Activated CD8-positive, alpha-beta memory T cell treated with anti-CD3 and anti-CD28 coated beads for 48 hours (primary cell): ENCODE data around the gene PLS3.
"Not testable (repeated sequence)": the region's sequence is repeated elsewhere in the genome, so short reads cannot be mapped to it uniquely, and the experiment has no call there.

ENCODE experiments used
- DNase-seq, 3 experiments: peaks; one replicate each; pipeline ENCODE4 v3.0.0-alpha.2; 2020; ENCODE audit warnings: low read depth in 2 of 3, low spot score in 2 of 3

PLS3 gene, protein sequence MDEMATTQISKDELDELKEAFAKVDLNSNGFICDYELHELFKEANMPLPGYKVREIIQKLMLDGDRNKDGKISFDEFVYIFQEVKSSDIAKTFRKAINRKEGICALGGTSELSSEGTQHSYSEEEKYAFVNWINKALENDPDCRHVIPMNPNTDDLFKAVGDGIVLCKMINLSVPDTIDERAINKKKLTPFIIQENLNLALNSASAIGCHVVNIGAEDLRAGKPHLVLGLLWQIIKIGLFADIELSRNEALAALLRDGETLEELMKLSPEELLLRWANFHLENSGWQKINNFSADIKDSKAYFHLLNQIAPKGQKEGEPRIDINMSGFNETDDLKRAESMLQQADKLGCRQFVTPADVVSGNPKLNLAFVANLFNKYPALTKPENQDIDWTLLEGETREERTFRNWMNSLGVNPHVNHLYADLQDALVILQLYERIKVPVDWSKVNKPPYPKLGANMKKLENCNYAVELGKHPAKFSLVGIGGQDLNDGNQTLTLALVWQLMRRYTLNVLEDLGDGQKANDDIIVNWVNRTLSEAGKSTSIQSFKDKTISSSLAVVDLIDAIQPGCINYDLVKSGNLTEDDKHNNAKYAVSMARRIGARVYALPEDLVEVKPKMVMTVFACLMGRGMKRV

DNA sequence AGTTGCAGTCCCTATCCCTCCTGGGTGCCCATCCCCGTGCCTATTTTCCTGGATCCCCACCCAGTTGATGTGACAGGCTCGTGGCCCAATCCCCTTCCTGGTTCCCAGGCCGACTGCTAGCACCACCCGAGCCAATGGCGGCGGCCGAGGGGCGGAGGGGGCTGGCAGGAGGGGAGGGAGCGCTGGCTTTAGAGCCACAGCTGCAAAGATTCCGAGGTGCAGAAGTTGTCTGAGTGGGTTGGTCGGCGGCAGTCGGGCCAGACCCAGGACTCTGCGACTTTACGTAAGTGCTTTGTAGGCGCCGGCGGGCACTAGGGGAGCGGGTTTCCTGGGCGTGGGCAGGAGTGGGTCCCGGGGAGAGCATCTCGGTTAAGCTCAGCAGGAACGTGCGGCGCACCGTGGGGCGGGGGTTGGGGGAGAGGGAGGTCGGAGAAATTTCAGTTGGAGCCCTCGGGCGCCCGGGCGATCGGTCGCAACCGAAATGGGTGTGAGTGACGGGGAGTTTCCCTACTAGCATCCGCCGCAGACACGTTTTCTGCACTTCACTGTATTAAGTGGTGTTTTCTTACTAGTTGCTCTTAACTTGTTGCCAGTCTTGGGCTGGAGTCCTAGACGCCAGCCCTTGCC is at the start of gene PLS3:
Gene PLS3 (plus strand): TSS at position 197 of the 627 bp plus-strand sequence. CDS start 49,077 bp downstream, outside the sequence.
- DNase-seq: no peak

DNA sequence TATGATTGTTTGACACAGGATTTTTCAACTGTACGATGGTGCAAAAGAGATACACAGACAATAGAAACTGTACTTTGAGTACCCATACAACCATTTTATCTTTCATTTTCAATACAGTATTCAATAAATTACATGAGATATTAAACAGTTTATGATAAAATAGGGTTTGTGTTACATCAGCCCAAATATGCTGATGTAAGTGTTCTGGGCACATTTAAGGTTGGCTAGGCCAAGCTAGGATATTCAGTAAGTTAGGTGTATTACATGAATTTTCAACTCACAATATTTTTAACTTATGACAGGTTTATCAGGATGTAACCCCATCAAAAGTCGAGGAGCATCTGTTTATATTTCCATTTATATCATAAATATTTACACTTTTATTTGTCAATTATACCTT is 42.9 kb upstream of the PLS3 start:
- no peak for DNase-seq

DNA sequence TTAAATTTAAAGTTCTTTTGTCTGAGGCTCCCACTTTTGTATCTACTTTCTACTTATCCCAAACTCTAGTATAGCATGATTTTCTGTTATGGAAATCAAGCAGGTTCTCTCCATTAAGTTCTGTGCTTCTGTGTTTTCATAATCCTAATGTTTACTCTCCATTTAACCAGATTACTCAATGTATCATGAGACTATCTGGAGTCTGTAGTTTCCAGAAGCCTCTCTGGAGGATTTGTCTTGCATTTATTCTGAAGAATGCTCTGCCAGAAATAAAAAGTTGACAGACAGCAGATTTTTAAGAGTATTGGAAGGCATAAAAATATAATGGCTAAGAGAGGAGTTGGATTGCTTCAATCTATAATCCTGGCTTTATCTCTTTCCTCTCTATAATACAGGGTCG is 39.2 kb upstream of the PLS3 start:
- DNase-seq: no peak

DNA sequence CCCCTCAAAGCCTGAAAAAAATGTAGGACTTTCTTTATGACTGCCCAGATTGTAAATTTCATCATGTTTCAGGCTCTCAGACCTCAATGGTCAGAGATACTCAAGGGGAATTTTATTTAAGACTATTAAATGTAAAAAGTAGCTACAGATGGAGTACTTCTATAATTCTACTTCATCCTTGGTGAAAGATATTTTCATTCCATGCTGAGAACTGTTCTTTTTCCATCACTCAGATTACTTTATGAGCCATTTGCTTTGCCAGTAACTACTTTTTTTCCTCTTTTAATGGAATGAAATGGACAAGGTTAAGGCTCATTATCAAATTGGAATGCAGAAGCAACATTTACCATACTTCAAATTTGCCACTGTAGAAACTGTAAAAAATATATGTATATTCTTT is 38.0 kb upstream of the PLS3 start:
- DNase-seq: no peak

DNA sequence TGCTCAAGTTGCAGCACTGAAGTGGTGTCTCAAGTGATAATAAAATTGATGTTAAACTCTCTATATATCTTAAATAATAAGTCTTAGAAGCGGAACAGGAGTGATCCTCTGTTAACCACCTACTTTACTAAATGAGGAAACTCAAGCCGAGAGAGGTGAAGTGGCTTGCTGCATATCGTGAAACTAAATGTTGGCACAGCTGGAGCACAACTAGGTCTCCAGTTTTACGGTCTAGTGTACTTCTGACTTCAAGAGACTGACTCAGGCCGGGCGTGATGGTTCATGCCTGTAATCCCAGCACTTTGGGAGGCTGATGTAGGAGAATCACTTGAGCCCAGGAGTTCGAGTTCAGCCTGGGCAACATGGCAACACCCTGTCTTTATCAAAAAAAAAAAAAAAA is 35.5 kb upstream of the PLS3 start:
- no peak for DNase-seq

DNA sequence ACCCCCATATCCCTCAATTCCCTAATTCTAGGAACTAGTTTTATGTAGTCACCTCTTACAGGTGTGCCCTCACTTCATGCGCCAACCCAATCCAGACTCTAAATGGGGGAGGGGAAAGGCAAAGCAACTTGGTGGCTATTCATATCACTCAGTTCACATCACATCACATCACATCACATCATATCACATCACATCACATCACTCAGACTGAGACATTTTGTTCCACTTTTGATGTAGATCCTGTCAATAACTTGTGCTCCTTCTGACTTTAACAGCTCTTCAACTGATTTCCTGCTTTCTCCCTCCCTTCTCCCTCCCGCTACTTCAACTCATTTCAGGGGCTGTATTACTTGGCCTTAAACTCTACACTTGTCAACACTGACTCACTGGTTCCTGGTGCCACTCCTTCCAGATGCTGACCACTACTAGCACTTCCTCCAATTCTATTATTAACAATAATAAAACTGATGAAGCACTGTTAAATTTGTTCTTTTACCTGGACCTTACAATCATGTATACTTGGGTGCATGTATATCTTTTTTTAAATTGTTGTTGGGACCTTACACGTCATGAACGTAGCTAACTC is 29.1 kb upstream of the PLS3 start:
- DNase-seq: no peak

DNA sequence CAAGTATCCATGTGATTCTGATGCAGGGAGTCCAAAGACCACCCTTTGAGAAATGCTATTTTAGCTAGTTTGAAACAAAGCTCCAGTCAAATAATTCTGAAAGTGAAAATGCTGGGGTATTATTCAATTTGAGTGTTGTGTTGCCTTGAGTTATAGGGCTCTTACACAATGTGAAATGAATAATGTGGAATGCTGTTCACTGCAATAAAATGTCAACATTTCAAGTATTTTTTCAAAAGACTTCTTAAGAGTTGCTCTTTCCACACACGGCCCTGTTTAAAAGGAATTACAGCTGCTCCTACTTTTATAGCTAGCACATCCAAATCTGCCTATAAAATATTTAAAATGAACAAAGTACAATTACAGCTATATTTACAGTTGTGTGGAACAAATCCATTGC is 27.5 kb upstream of the PLS3 start:
- DNase-seq: no peak

DNA sequence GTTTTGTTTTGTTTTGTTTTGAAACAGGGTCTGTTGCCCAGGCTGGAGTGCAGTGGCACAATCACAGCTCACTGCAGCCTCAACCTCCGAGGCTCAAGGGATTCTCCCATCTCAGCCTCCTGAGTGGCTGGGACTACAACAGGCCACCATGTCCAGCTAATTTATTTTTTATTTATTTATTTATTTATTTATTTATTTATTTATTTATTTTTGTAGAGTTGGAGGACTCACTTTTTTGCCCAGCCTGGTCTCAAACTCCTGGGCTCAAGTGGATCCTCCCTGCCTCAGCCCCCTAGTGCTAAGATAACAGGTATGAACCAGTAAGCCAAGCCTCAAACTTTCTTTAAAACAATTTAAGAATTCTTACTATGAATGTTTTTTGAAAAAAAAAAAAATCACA is 26.6 kb upstream of the PLS3 start:
- DNase-seq: no peak

DNA sequence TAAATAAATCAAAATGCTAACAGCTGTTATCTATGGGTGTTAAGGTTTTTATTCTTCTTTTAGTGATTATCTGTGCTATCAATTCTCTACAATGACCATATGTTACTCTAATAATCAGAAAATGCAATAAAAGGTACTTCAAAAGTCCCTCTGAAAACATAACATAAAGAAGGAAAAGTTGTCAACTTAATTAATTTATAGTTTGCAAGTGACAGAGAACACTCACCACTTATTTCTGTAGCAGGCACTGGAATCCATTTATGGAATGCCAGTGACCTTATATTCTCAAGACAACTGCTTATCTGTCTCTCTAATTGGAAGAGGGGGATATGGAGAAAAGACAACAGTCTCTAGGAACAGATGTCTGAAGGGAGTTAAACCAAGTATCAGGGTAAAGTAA is 25.6 kb upstream of the PLS3 start:
- DNase-seq: no peak

DNA sequence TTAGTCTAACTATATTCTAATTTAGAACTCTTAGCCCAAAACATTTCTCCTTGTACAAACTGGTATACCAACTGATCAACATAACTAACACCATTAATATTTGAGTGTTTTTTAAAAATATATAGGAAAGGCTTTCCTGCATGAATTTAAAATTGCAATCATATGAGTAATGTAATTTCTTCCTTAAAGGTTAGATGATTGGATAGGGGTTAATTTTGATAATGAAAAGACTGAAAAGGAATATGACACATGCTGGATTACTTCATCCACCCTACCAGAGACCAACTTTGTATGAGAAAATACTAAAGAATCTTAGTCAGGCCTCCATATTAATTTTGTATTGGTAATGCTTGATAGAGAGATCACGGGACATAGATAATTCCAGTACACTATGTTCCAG is 25.1 kb upstream of the PLS3 start:
- DNase-seq: no peak

DNA sequence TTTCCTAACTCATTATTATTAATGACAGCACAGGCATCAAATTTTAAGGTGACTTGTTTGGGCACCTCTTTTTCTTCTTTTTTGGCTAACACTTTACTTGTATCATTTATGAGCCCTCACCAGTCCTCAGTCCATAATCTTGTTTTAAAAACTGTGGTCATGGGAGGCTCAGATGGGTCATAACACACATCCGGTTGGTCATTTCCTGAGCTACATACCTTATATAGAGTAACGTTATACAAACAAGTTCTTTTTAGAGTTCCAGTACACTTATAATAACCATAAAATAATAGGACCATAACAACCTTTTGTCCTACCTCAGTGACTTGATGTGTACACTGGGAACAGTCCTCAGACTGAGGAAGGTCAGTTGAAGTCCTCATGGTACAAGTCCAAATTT is 21.1 kb upstream of the PLS3 start:
- no peak for DNase-seq

DNA sequence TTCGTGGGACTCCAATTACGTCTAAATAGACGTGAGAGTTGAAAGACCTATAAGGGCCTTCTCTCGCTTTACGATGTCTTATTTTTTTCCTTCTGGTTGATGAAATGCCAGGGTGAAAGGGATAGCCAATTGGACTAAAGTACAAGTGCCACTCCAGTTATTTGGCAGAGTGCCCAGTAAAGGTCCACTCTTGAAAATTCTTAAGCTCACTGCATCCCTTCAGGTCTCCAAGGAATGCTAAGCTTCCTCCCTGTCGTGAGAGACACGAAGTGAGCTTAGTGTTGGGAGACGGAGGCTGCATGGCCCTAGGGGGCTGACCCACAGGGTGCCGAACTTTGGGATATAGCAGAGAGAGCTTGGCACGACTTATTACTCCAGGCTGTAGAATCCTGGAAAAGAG is 19.9 kb upstream of the PLS3 start:
- not testable (repeated sequence) for DNase-seq

DNA sequence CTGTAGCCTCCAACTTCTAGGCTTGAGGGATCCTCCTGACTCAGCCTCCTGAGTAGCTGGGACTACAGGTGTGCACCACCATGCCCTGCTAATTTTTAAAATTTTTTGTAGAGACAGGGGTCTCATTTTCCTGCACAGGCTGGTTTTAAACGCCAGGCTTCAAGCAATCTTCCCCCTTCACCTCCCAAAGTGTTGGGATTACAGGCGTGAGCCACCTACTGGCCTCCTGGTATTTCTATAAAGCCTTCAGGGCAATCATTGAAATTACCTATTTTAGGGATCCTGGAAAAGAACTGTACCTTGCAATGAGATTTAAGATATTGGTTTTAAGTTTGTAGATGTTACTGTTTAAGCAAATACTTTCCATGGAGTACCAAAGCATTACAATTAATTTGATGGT is 13.5 kb upstream of the PLS3 start:
- DNase-seq: no peak

DNA sequence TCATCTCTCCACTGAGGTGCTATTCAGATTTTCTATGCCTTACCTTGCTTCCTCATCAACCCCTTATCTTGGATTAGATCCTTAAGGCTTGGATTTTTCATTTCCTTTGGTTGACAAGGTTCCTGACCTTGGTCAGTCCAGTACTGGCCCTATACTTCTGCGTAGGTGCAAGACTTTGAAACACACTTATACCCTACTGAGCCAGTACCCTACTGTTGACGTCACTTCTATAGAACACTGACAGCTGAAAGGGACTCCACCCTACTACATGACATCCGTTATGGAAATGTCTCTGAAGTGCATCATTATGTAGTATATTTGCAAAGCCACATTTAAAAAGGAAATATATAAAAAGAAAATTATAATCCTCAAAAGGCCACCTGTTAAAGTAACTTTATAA is 12.0 kb upstream of the PLS3 start:
- DNase-seq: no peak

DNA sequence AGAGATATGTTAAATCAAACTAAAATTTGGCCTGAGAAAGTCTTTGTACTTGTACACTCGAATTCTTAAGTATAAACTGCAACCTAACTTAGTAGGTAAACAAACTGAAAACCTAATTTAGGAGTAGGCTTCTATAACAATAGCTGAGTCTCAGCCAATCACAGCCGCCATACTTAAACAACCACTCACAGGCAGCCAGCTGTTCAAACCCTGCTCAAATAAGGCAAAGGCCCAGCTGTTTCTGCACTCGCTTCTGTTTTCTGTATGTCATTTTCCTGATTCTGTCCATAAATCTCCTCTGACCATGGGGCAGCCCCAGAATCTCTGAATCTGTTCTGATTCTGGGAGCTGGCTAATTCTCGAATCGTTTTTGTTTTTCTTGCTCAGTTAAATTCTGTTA is 7.8 kb upstream of the PLS3 start:
- no peak for DNase-seq

DNA sequence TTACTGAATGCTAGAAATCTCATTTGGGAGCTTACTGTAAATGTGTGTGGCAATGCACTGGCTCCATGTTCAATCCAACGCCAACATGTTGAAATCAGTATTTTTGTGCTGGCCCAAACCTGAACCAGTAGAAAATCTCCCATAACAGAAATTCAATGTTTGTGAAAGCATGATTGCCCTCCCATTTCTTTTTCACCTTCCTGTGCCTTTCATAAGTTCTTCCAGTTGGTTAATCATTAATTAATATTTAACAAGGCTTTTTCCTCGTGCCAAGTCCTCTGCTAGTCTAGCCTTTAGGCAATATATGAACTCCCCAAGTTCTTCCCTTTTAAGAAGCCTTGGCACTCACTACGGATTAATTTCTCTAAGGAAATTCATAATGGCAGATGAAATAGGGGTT is 1.3 kb upstream of the PLS3 start:
- DNase-seq: no peak

DNA sequence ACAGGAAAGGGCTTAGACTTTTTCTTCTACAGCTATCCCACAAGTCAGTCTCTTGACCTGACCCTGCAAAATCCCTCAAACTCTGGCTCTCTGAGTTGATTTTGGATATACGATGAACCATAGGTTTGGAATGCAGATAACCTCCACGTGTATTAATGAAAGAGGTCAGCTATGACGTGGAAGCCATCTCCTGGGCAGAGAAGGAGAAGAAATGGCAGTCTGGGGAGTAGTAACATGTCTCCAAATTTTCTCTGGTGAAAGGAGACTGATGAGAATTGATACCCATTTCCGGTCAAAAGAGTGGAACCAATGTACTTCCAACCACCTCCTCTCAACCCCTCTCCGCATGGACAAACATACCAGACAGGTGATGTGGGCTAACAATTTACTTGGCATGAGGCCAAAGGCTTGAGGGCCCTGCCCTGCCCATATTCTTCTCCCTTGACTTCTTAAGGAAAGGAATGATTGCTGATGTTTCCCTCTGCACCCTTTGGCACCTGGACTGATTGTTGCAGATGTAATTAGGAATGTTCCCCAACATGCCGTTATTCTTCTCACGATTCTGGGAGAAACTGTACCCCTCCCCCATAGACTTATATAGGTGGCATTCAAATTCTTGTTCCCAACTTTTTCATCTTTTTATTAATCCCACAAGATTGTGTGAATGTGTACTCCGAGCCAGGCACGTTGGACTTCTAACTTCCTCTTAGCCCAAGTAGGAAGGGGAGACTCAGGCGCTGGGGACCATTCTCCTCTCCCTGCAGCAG is 580 bp upstream of the PLS3 start:
- no peak for DNase-seq

DNA sequence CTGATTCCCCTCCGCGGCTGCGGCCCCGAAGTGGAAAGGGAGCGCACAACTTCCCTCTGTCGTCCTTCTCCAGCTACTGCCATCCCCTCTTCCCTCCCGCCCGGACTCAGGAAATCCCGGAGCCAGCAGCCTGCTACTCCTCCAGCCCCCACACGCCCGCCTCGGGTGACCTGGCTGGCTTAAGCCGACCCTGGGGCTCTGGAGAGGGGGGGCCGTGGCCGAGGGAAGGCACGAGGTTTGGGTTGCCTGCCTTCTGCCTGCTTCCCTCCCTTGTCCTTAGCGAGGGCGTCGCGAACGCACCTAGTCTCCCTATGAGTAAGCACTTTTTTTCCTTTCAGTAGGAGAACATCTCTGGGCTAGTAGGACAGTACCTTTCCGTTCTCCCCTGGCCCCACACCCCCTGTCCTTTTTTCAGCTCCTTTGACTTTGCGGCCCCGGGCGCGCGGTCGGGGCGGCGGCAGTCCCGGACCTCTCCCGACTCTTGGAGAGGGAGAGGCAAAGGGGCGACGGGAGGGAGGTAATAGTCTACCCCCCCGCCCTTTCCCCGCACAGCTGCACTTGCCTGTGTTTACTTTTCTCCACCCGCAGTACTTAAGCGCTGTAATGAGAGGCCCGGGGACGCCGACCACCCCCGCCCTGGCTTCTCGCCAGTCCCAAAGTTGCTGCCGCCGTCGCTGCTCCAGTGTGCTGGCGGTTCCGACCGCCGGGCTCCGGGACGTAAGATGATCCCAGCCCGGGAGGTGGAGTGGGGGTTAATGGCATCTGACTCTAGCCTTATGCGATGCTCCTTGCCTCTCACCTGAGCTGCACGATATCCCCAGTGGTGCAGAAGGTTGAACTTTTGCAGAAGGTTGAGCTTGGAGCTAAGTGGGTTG is 868 bp downstream of the PLS3 start:
- DNase-seq: peak in 1 of 3 experiments; percentile 7

DNA sequence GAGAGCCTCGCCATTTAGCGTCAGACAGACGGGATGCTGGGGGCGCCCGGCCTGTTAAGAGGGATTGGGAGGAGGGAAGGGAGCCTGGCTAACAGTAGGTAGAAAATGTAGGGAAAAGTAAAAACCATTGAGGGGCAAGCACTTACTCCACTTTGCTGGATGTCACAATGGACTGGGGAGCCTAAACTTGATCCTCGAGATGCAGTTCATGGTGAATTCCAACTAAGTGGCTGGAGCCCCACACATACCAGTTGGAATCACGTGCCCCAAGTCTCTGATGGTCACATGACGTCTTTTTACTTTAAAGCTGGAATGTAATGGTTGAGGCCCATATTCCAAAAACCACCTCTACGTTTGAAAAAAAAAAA is 1.5 kb downstream of the PLS3 start:
- DNase-seq: no peak

DNA sequence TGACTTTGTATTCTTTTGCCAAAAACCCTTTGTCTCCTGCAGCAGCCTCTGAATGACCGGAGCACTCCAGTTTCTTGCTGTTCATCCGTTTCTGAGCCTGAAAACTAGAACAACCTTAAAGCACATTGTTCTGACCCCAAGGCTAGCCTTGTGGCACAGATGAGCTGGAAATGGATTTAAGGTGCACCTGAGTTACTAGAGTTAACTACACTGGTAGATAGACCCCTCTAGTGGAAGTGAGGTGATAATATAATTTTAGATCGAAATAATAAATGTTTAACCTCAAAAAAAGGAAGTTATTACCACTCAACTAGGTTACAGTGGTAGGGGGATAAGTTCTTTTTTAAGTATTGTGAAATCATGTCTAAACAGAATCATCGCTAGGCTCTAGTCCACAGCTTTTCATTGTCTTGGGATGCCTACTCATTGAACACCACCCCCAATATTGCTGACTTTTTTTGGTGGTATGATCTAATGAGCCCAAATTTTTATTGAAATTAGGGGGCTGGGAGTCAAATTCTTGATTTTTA is 2.7 kb downstream of the PLS3 start:
- no peak for DNase-seq
